PC-3 (cell line): Measurements from ENCODE around the gene KCNC1. TPM values are rescaled to one million over a fixed set of nuclear protein-coding genes. Genes with fewer than 3 reads are reported as not detected.

Source experiments
- ATAC-seq: fragments of 200-7000 bp; cut with Tn5 transposase; 2 replicates; pipeline ENCODE4 v1.9.1; 2020; ENCODE audit warnings: mild to moderate bottlenecking, moderate library complexity
- BruUV-seq: library from RNA; stranded (reverse); fragments of 400-500 nt; replicated peaks from 2 replicates; lab custom pipeline; 2021; lab: Mats Ljungman, UMichigan
- CTCF ChIA-PET: fragments of 300-600 bp; sonication (Branson Sonifier 250); formaldehyde crosslinking; loops from one replicate; lab custom pipeline; 2022; ENCODE audit warnings: antibody characterized with exemption; lab: Charles Lee
- POLR2A ChIA-PET: fragments of 300-600 bp; sonication (Branson Sonifier 250); formaldehyde crosslinking; loops from one replicate; lab custom pipeline; 2022; ENCODE audit warnings: antibody characterized with exemption; ENCODE audit not compliant: unreplicated experiment; lab: Charles Lee
- DNase-seq: peaks from one replicate; pipeline ENCODE4 v3.0.0-alpha.2; 2015
- H2AFZ ChIP-seq: fragments of 300-600 bp; sonication (generic); 2 replicates; pipeline ENCODE4 v1.6.0; 2016; ENCODE audit warnings: antibody characterized with exemption, low read length
- H3F3A ChIP-seq: fragments of 300-600 bp; sonication (generic); one replicate; pipeline ENCODE4 v1.6.0; 2017; ENCODE audit warnings: antibody characterized with exemption, low read length, control low read depth, mild to moderate bottlenecking; ENCODE audit not compliant: unreplicated experiment
- H3K27ac ChIP-seq: fragments of 300-600 bp; sonication (generic); 2 replicates; pipeline ENCODE4 v1.5.1; 2016; ENCODE audit warnings: mild to moderate bottlenecking, low read length
- H3K27me3 ChIP-seq: fragments of 300-600 bp; sonication (generic); 2 replicates; pipeline ENCODE4 v1.6.1; 2016; ENCODE audit warnings: low read length, mixed read lengths
- H3K36me3 ChIP-seq: fragments of 300-600 bp; sonication (generic); 2 replicates; pipeline ENCODE4 v1.6.1; 2016; ENCODE audit warnings: low read depth, mixed run types, low read length, mixed read lengths
- H3K4me1 ChIP-seq: fragments of 300-600 bp; sonication (generic); 2 replicates; pipeline ENCODE4 v1.5.1; 2016; ENCODE audit warnings: low read length; ENCODE audit not compliant: insufficient read depth
- H3K4me2 ChIP-seq: fragments of 300-600 bp; sonication (generic); 2 replicates; pipeline ENCODE4 v1.6.0; 2016; ENCODE audit warnings: low read length
- H3K4me3 ChIP-seq: fragments of 300-600 bp; sonication (generic); 2 replicates; pipeline ENCODE4 v1.5.1; 2016; ENCODE audit warnings: mild to moderate bottlenecking, low read length, mixed read lengths
- H3K79me2 ChIP-seq: fragments of 300-600 bp; sonication (generic); 2 replicates; pipeline ENCODE4 v1.6.1; 2017; ENCODE audit warnings: low read length, mixed read lengths
- H3K9ac ChIP-seq: fragments of 300-600 bp; sonication (generic); 2 replicates; pipeline ENCODE4 v1.6.0; 2016; ENCODE audit warnings: mild to moderate bottlenecking, low read length
- H3K9me2 ChIP-seq: fragments of 300-600 bp; sonication (generic); replicated peaks from 2 replicates; pipeline ENCODE4 v1.6.1; 2016; ENCODE audit warnings: mixed run types, low read length, mixed read lengths
- H3K9me3 ChIP-seq: fragments of 300-600 bp; sonication (generic); 2 replicates; pipeline ENCODE4 v1.6.1; 2016; ENCODE audit warnings: low read length, mixed read lengths
- H4K20me1 ChIP-seq: fragments of 300-600 bp; sonication (generic); 2 replicates; pipeline ENCODE4 v1.6.1; 2016; ENCODE audit warnings: low read length, mixed read lengths
- EZH2 ChIP-seq: fragments of 300-600 bp; sonication (generic); IDR thresholded peaks from one replicate; pipeline ENCODE4 v1.6.1; 2017; ENCODE audit warnings: antibody characterized with exemption, mild to moderate bottlenecking, low read length; ENCODE audit not compliant: unreplicated experiment
- EZH2phosphoT487 ChIP-seq: fragments of 300-600 bp; sonication (generic); IDR thresholded peaks from 2 replicates; pipeline ENCODE4 v1.6.1; 2018; ENCODE audit warnings: mild to moderate bottlenecking, antibody characterized with exemption, low read length, borderline replicate concordance
- intact Hi-C: fragments of 100-400 bp; cut with micrococcal nuclease; formaldehyde crosslinking; loops from 2 replicates; pipeline ENCODE4 v1.9.0; 2023
- total RNA-seq: library from RNA; depleted of rRNA; stranded (reverse); fragments of >200 nt; gene quantifications from 2 replicates; pipeline ENCODE4 v1.2.3, GENCODE V29; 2014
- TF ChIP-seq, protein P1 (sequence below): fragments of 300-600 bp; sonication (generic); conservative IDR thresholded peaks from 2 replicates; pipeline ENCODE4 v1.5.1; 2017; ENCODE audit warnings: antibody characterized with exemption, low read depth, mild to moderate bottlenecking, low read length

Gene KCNC1
- total RNA-seq, 1 experiment from 2014 or later = not detected

DNA sequence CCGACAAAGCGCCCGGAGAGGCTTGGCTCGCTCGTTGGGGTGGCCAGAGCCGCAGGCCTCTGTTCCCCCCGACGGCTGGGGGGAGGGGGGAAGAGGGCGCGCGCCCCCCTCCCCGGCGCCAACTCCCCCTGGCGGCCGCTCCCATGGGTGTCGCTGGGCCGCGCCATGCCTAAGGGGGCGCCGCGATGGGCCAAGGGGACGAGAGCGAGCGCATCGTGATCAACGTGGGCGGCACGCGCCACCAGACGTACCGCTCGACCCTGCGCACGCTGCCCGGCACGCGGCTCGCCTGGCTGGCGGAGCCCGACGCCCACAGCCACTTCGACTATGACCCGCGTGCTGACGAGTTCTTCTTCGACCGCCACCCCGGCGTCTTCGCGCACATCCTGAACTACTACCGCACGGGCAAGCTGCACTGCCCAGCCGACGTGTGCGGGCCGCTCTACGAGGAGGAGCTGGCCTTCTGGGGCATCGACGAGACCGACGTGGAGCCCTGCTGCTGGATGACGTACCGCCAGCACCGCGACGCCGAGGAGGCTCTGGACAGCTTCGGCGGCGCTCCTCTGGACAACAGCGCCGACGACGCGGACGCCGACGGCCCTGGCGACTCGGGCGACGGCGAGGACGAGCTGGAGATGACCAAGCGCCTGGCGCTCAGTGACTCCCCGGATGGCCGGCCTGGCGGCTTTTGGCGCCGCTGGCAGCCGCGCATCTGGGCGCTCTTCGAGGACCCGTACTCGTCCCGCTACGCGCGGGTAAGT is 1.4 kb downstream of the KCNC1 start:
- POLR2A ChIA-PET = no interaction called here
- H3K9ac ChIP-seq = no peak overlapping the region
- no peak overlapping the region for H3K4me2 ChIP-seq
- DNase-seq (no peak), ATAC-seq (no peak)
- CTCF ChIA-PET = no interaction called here
- H3K27me3 ChIP-seq = no peaks in the 10 kb centered on the region
- H3K4me3 ChIP-seq = no peak overlapping the region
- no peaks in the 10 kb centered on the region for H3K9me2 ChIP-seq
- no peak overlapping the region for H2AFZ ChIP-seq
- H3K36me3 ChIP-seq = no peaks in the 10 kb centered on the region
- BruUV-seq = no TSS peak
- no peaks in the 10 kb centered on the region for H3K79me2 ChIP-seq
- H3K27ac ChIP-seq = no peak overlapping the region
- H3K9me3 ChIP-seq = no peaks in the 10 kb centered on the region
- no peaks in the 10 kb centered on the region for H3K4me1 ChIP-seq
- intact Hi-C loops = loop anchor here (10.0 kb wide), 1 partner anchor 169 kb away; no protein-coding TSS in a partner anchor
- TF ChIP-seq EZH2 (no peak), EZH2phosphoT487 (no peak)
- TF ChIP-seq, protein P1, sequence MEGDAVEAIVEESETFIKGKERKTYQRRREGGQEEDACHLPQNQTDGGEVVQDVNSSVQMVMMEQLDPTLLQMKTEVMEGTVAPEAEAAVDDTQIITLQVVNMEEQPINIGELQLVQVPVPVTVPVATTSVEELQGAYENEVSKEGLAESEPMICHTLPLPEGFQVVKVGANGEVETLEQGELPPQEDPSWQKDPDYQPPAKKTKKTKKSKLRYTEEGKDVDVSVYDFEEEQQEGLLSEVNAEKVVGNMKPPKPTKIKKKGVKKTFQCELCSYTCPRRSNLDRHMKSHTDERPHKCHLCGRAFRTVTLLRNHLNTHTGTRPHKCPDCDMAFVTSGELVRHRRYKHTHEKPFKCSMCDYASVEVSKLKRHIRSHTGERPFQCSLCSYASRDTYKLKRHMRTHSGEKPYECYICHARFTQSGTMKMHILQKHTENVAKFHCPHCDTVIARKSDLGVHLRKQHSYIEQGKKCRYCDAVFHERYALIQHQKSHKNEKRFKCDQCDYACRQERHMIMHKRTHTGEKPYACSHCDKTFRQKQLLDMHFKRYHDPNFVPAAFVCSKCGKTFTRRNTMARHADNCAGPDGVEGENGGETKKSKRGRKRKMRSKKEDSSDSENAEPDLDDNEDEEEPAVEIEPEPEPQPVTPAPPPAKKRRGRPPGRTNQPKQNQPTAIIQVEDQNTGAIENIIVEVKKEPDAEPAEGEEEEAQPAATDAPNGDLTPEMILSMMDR = no peak
- no peaks in the 10 kb centered on the region for H3F3A ChIP-seq
- H4K20me1 ChIP-seq = no peaks in the 10 kb centered on the region

DNA sequence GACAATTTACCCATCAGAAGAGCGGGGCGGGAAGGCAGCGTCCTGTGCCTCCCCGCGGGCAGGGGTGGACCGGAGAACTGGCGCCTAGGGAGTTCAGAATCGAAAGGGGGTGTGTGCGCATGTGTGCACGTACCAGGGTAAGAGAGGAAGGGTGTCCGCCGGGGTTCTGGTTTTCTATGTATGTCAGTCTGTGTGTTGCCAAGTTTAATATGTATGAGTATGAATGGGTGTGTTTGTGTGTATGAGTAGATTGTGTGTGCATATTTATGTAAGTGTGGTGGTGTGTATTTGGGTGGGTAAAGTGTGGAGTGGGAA is 2.0 kb downstream of the KCNC1 start:
- H3K36me3 ChIP-seq = no peaks in the 10 kb centered on the region
- no peak overlapping the region for H2AFZ ChIP-seq
- H4K20me1 ChIP-seq = no peaks in the 10 kb centered on the region
- H3K9me3 ChIP-seq = no peaks in the 10 kb centered on the region
- DNase-seq (no peak), ATAC-seq (no peak)
- no peaks in the 10 kb centered on the region for H3K4me1 ChIP-seq
- POLR2A ChIA-PET = no interaction called here
- H3K4me3 ChIP-seq = no peak overlapping the region
- no peaks in the 10 kb centered on the region for H3K79me2 ChIP-seq
- no peak for TF ChIP-seq EZH2phosphoT487
- TF ChIP-seq, protein P1 = no peak
- TF ChIP-seq EZH2 = no peak
- H3K9ac ChIP-seq = no peak overlapping the region
- no peak overlapping the region for H3K27ac ChIP-seq
- intact Hi-C loops = loop anchor here (10.0 kb wide), 1 partner anchor 168 kb away; no protein-coding TSS in a partner anchor
- CTCF ChIA-PET = no interaction called here
- no peaks in the 10 kb centered on the region for H3F3A ChIP-seq
- H3K27me3 ChIP-seq = no peaks in the 10 kb centered on the region
- no peak overlapping the region for H3K4me2 ChIP-seq
- no TSS peak for BruUV-seq
- no peaks in the 10 kb centered on the region for H3K9me2 ChIP-seq
